IMR-90 (cell line): ENCODE results near the gene XPR1. TPM values are rescaled to one million over a fixed set of nuclear protein-coding genes. Genes with fewer than 3 reads are reported as not detected.

ENCODE experiments used
- ATAC-seq: fragments of 200-7000 bp; cut with Tn5 transposase; 2 replicates; pipeline ENCODE4 v1.9.1; 2020; ENCODE audit warnings: low read depth, mild to moderate bottlenecking, moderate library complexity
- BruUV-seq: library from RNA; stranded (reverse); fragments of 400-500 nt; replicated peaks from 2 replicates; lab custom pipeline; 2021; lab: Mats Ljungman, UMichigan
- CTCF ChIA-PET: fragments of 300-600 bp; formaldehyde crosslinking; extraction: SDS; loops from one replicate; lab custom pipeline; 2021; ENCODE audit warnings: antibody characterized with exemption; lab: Yijun Ruan, JAX
- POLR2A ChIA-PET: fragments of 300-600 bp; sonication (Branson Sonifier 250); formaldehyde crosslinking; loops from one replicate; lab custom pipeline; 2022; ENCODE audit warnings: antibody characterized with exemption; ENCODE audit not compliant: unreplicated experiment; lab: Charles Lee
- DNase-seq: peaks from one replicate; pipeline ENCODE4 v3.0.0; 2013
- H2AFZ ChIP-seq: replicated peaks from 2 replicates; pipeline ENCODE3; 2013; ENCODE audit warnings: low read length, mild to moderate bottlenecking; ENCODE audit not compliant: poor library complexity
- H2AK5ac ChIP-seq: 2 replicates; pipeline ENCODE4 v1.6.1; 2013; ENCODE audit warnings: low read depth, low read length, inconsistent platforms
- H2AK9ac ChIP-seq: replicated peaks from 2 replicates; pipeline ENCODE3; 2013; ENCODE audit warnings: mild to moderate bottlenecking, low read depth, low read length, moderate library complexity; ENCODE audit not compliant: poor library complexity
- H2BK120ac ChIP-seq: 2 replicates; pipeline ENCODE4 v1.6.1; 2013; ENCODE audit warnings: low read depth, low read length, inconsistent platforms
- H2BK15ac ChIP-seq: 3 replicates; pipeline ENCODE4 v1.6.1; 2013; ENCODE audit warnings: low read depth, low read length, inconsistent platforms
- H2BK20ac ChIP-seq: 2 replicates; pipeline ENCODE4 v1.6.1; 2013; ENCODE audit warnings: low read depth, mild to moderate bottlenecking, inconsistent platforms, low read length, moderate library complexity
- H2BK5ac ChIP-seq: 2 replicates; pipeline ENCODE4 v1.6.1; 2013; ENCODE audit warnings: mild to moderate bottlenecking, low read depth, low read length, inconsistent platforms; ENCODE audit not compliant: poor library complexity, severe bottlenecking
- H3K14ac ChIP-seq: replicated peaks from 2 replicates; pipeline ENCODE4 v1.6.1; 2013; ENCODE audit warnings: low read depth, low read length, inconsistent platforms
- H3K18ac ChIP-seq: 2 replicates; pipeline ENCODE4 v1.6.1; 2013; ENCODE audit warnings: low read depth, low read length, control low read depth
- H3K23ac ChIP-seq: 2 replicates; pipeline ENCODE4 v1.6.1; 2013; ENCODE audit warnings: low read depth, low read length, inconsistent platforms
- H3K27ac ChIP-seq: 2 replicates; pipeline ENCODE4 v1.5.1; 2013; ENCODE audit warnings: mild to moderate bottlenecking, control low read depth, low read length; ENCODE audit not compliant: insufficient read depth
- H3K27me3 ChIP-seq: 2 replicates; pipeline ENCODE4 v1.6.1; 2013; ENCODE audit warnings: low read length; ENCODE audit not compliant: control insufficient read depth, insufficient read depth
- H3K36me3 ChIP-seq: 2 replicates; pipeline ENCODE4 v1.6.1; 2013; ENCODE audit warnings: low read length, mixed read lengths; ENCODE audit not compliant: control insufficient read depth, insufficient read depth
- H3K4ac ChIP-seq: 2 replicates; pipeline ENCODE4 v1.6.1; 2013; ENCODE audit warnings: low read depth, low read length, inconsistent platforms
- H3K4me1 ChIP-seq: 2 replicates; pipeline ENCODE4 v1.6.1; 2013; ENCODE audit warnings: low read length, mixed read lengths; ENCODE audit not compliant: control insufficient read depth, insufficient read depth
- H3K4me2 ChIP-seq: 2 replicates; pipeline ENCODE4 v1.6.1; 2013; ENCODE audit warnings: low read depth, mild to moderate bottlenecking, control low read depth, low read length, moderate library complexity
- H3K4me3 ChIP-seq: 2 replicates; pipeline ENCODE4 v1.5.1; 2013; ENCODE audit warnings: low read depth, mild to moderate bottlenecking, control low read depth, low read length, moderate library complexity; ENCODE audit not compliant: insufficient read depth
- H3K56ac ChIP-seq: 2 replicates; pipeline ENCODE4 v1.6.1; 2013; ENCODE audit warnings: low read length, inconsistent platforms; ENCODE audit not compliant: insufficient read depth; ENCODE audit errors: extremely low read depth
- H3K79me1 ChIP-seq, 2 experiments: 2 replicates each; pipeline ENCODE4 v1.6.1; 2013; ENCODE audit warnings: low read length in 2 of 2, inconsistent platforms in 1 of 2, low read depth in 1 of 2
- H3K9ac ChIP-seq: 2 replicates; pipeline ENCODE4 v1.6.1; 2013; ENCODE audit warnings: low read depth, low read length, control low read depth
- H3K9me1 ChIP-seq: 2 replicates; pipeline ENCODE4 v1.6.1; 2013; ENCODE audit warnings: low read length, inconsistent platforms; ENCODE audit not compliant: insufficient read depth
- H3K9me3 ChIP-seq: 2 replicates; pipeline ENCODE4 v1.6.1; 2013; ENCODE audit warnings: low read length; ENCODE audit not compliant: control insufficient read depth, insufficient read depth
- H4K20me1 ChIP-seq: 2 replicates; pipeline ENCODE4 v1.6.1; 2013; ENCODE audit warnings: low read length, inconsistent platforms; ENCODE audit not compliant: insufficient read depth
- H4K5ac ChIP-seq: 2 replicates; pipeline ENCODE4 v1.6.1; 2013; ENCODE audit warnings: mild to moderate bottlenecking, low read depth, low read length, control low read depth
- H4K8ac ChIP-seq, 2 experiments: 2 replicates each; pipeline ENCODE4 v1.6.1; 2013; ENCODE audit warnings: low read depth in 2 of 2, low read length in 2 of 2, control low read depth in 1 of 2, inconsistent platforms in 1 of 2
- H4K91ac ChIP-seq: 2 replicates; pipeline ENCODE4 v1.6.1; 2013; ENCODE audit warnings: low read depth, low read length, inconsistent platforms; ENCODE audit not compliant: insufficient read depth
- BHLHE40 ChIP-seq: fragments of 150-350 bp; IDR thresholded peaks from 2 replicates; pipeline ENCODE4 v1.6.1; 2016; ENCODE audit warnings: mild to moderate bottlenecking, low read depth, low read length
- CEBPB ChIP-seq: IDR thresholded peaks from 2 replicates; pipeline ENCODE4 v1.6.1; 2012; ENCODE audit warnings: low read depth, low read length, improper control_type of control experiment
- CHD1 ChIP-seq: IDR thresholded peaks from 2 replicates; pipeline ENCODE4 v1.6.1; 2012; ENCODE audit warnings: low read depth, low read length, improper control_type of control experiment
- FOS ChIP-seq: fragments of 150-350 bp; IDR thresholded peaks from 2 replicates; pipeline ENCODE4 v1.6.1; 2016; ENCODE audit warnings: low read depth, low read length
- MAFK ChIP-seq: IDR thresholded peaks from 2 replicates; pipeline ENCODE4 v1.6.1; 2012; ENCODE audit warnings: low read depth, low read length, improper control_type of control experiment
- MAZ ChIP-seq: IDR thresholded peaks from 2 replicates; pipeline ENCODE4 v1.6.1; 2012; ENCODE audit warnings: low read depth, mild to moderate bottlenecking, low read length, improper control_type of control experiment, moderate library complexity, borderline replicate concordance
- MXI1 ChIP-seq: IDR thresholded peaks from 2 replicates; pipeline ENCODE4 v1.6.1; 2012; ENCODE audit warnings: low read depth, mild to moderate bottlenecking, low read length, moderate library complexity, borderline replicate concordance
- NFE2L2 ChIP-seq: fragments of 150-350 bp; IDR thresholded peaks from 2 replicates; pipeline ENCODE4 v1.6.1; 2016; ENCODE audit warnings: low read depth, mild to moderate bottlenecking, low read length
- POLR2A ChIP-seq: IDR thresholded peaks from 2 replicates; pipeline ENCODE4 v1.6.1; 2012; ENCODE audit warnings: mild to moderate bottlenecking, low read depth, low read length
- RAD21 ChIP-seq: IDR thresholded peaks from 2 replicates; pipeline ENCODE4 v1.6.1; 2012; ENCODE audit warnings: low read length, improper control_type of control experiment
- RCOR1 ChIP-seq: IDR thresholded peaks from 2 replicates; pipeline ENCODE4 v1.6.1; 2012; ENCODE audit warnings: mild to moderate bottlenecking, low read length, improper control_type of control experiment; ENCODE audit not compliant: insufficient replicate concordance
- RFX5 ChIP-seq: IDR thresholded peaks from 2 replicates; pipeline ENCODE4 v1.8.0; 2012; ENCODE audit warnings: low read depth, mild to moderate bottlenecking, low read length, moderate library complexity
- SMC3 ChIP-seq: fragments of 150-350 bp; IDR thresholded peaks from 2 replicates; pipeline ENCODE4 v1.6.1; 2016; ENCODE audit warnings: low read depth, mild to moderate bottlenecking, antibody characterized with exemption, low read length, moderate library complexity
- WGBS, 2 experiments: methylation state at CpG; one replicate each; pipeline versions ENCODE4 v1.1.5 to v1.1.7; 2013; ENCODE audit warnings: missing lambda C conversion rate in 2 of 2; ENCODE audit not compliant: insufficient read length in 1 of 2; ENCODE audit errors: extremely low coverage in 2 of 2; 5-methylcytosine and 5-hydroxymethylcytosine counted together
- dilution Hi-C: fragments of 300-500 bp; cut with HindIII; formaldehyde crosslinking; loops from one replicate; pipeline ENCODE4 v1.14.3; 2018; ENCODE audit warnings: low sequenced_read_pairs; ENCODE audit not compliant: unreplicated experiment
- in situ Hi-C: fragments of 300-500 bp; cut with MboI; formaldehyde crosslinking; loops from 3 replicates; pipeline ENCODE4 v1.14.3; 2019; ENCODE audit warnings: low sequenced_read_pairs, inconsistent platforms, mixed read lengths
- intact Hi-C: fragments of 100-400 bp; cut with micrococcal nuclease; formaldehyde crosslinking; loops from 2 replicates; pipeline ENCODE4 v1.10.0; 2022
- polyA plus RNA-seq, 3 experiments: library from polyadenylated mRNA; depleted of rRNA; stranded (reverse); fragments of >200 nt; gene quantifications; 2 replicates each; pipeline ENCODE4 v1.2.3, GENCODE V29; 2012; ENCODE audit warnings: low replicate concordance in 1 of 3
- total RNA-seq: library from RNA; depleted of rRNA; stranded (reverse); fragments of >200 nt; gene quantifications from 2 replicates; pipeline ENCODE4 v1.2.3, GENCODE V29; 2012
- TF ChIP-seq, protein P1 (sequence below): fragments of 150-350 bp; IDR thresholded peaks from 2 replicates; pipeline ENCODE4 v1.6.1; 2017; ENCODE audit warnings: mild to moderate bottlenecking, antibody characterized with exemption, low read length, low read depth
- TF ChIP-seq, protein P2 (sequence below): conservative IDR thresholded peaks from 2 replicates; pipeline ENCODE4 v1.5.1; 2012; ENCODE audit warnings: mild to moderate bottlenecking, low read depth, low read length, improper control_type of control experiment
- TF ChIP-seq, protein P3 (sequence below): fragments of 150-350 bp; IDR thresholded peaks from 2 replicates; pipeline ENCODE4 v1.6.1; 2016; ENCODE audit warnings: low read depth, mild to moderate bottlenecking, low read length, moderate library complexity, borderline replicate concordance

Gene XPR1
- total and polyA plus RNA-seq, 2 of the 4 experiments (the other 2 are of a cell fraction): 11.8 to 25.1 TPM

DNA sequence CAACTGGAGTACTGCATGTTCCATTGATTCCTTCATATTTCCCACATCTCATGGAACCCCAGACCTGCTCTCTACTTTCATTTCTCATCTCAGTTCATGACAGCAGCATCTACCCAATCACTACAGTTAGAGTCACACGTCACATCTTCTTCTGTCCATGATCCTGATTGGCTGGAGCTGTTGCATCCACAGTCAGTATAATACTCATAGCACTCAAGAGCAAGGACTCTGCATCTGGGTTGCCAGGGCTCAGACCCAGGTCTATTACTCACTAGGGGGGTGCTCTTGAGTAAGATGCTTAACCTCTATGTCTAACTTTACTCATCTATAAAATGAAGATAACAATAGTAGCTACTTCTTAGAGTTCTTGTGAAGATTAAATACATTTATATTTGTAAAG, 4.4 kb upstream of the XPR1 start:
- in situ Hi-C loops: loop anchor here (5.0 to 10.0 kb wide), 2 partner anchors 90 to 227 kb away; no protein-coding TSS in a partner anchor
- no peak overlapping the region for H3K27ac ChIP-seq
- H2BK5ac ChIP-seq: no peak overlapping the region
- H3K4me2 ChIP-seq: no peak overlapping the region
- ChIA-PET CTCF (no interaction called here), POLR2A (no interaction called here)
- BruUV-seq: no TSS peak
- no peaks in the 10 kb centered on the region for H3K27me3 ChIP-seq
- TF ChIP-seq, protein P1, sequence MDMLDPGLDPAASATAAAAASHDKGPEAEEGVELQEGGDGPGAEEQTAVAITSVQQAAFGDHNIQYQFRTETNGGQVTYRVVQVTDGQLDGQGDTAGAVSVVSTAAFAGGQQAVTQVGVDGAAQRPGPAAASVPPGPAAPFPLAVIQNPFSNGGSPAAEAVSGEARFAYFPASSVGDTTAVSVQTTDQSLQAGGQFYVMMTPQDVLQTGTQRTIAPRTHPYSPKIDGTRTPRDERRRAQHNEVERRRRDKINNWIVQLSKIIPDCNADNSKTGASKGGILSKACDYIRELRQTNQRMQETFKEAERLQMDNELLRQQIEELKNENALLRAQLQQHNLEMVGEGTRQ: no peak
- TF ChIP-seq RAD21 (no peak), MXI1 (no peak), POLR2A (no peak), RFX5 (no peak), FOS (no peak), CHD1 (no peak), SMC3 (no peak), NFE2L2 (no peak), MAZ (no peak), CEBPB (no peak), BHLHE40 (no peak), RCOR1 (no peak), MAFK (no peak)
- TF ChIP-seq, protein P2, sequence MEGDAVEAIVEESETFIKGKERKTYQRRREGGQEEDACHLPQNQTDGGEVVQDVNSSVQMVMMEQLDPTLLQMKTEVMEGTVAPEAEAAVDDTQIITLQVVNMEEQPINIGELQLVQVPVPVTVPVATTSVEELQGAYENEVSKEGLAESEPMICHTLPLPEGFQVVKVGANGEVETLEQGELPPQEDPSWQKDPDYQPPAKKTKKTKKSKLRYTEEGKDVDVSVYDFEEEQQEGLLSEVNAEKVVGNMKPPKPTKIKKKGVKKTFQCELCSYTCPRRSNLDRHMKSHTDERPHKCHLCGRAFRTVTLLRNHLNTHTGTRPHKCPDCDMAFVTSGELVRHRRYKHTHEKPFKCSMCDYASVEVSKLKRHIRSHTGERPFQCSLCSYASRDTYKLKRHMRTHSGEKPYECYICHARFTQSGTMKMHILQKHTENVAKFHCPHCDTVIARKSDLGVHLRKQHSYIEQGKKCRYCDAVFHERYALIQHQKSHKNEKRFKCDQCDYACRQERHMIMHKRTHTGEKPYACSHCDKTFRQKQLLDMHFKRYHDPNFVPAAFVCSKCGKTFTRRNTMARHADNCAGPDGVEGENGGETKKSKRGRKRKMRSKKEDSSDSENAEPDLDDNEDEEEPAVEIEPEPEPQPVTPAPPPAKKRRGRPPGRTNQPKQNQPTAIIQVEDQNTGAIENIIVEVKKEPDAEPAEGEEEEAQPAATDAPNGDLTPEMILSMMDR: no peak
- TF ChIP-seq, protein P3, sequence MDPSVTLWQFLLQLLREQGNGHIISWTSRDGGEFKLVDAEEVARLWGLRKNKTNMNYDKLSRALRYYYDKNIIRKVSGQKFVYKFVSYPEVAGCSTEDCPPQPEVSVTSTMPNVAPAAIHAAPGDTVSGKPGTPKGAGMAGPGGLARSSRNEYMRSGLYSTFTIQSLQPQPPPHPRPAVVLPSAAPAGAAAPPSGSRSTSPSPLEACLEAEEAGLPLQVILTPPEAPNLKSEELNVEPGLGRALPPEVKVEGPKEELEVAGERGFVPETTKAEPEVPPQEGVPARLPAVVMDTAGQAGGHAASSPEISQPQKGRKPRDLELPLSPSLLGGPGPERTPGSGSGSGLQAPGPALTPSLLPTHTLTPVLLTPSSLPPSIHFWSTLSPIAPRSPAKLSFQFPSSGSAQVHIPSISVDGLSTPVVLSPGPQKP: no peak
- no peak overlapping the region for H2BK120ac ChIP-seq
- WGBS, 2 experiments: 100% methylated on average over 1 of the region's 1 CpG; no CpG with 5 or more reads in 1 of the 2 experiments
- intact Hi-C loops: no loop called here
- ATAC-seq (no peak), DNase-seq (peak; percentile 63)
- peaks cover under 1 to 4% of the 10 kb centered on the region in 2 experiments; a peak in 3 of 4 replicates for H3K79me1 ChIP-seq
- H3K36me3 ChIP-seq: no peaks in the 10 kb centered on the region
- no peak overlapping the region for H3K14ac ChIP-seq
- H2AK9ac ChIP-seq: no peak overlapping the region
- peaks cover 3% of the 10 kb centered on the region; the same call in 1 of the 2 replicates for H4K20me1 ChIP-seq
- H3K9ac ChIP-seq: no peak overlapping the region
- H4K5ac ChIP-seq: no peak overlapping the region
- no peak overlapping the region for H3K18ac ChIP-seq
- H3K4me3 ChIP-seq: no peak overlapping the region
- H2BK15ac ChIP-seq: no peak overlapping the region
- no peak overlapping the region for H3K4ac ChIP-seq
- H2BK20ac ChIP-seq: no peak overlapping the region
- H3K9me3 ChIP-seq: no peaks in the 10 kb centered on the region
- H3K56ac ChIP-seq: no peak overlapping the region
- H2AK5ac ChIP-seq: no peak overlapping the region
- H2AFZ ChIP-seq: no peak overlapping the region
- dilution Hi-C loops: no loop called here
- H3K23ac ChIP-seq: no peak overlapping the region
- H3K4me1 ChIP-seq: no peaks in the 10 kb centered on the region; the same call in 1 of the 2 replicates
- no peaks in the 10 kb centered on the region; the same call in 1 of the 2 replicates for H3K9me1 ChIP-seq
- no peak overlapping the region for H4K8ac ChIP-seq
- H4K91ac ChIP-seq: no peak overlapping the region
